NCI-H446 treated with DMSO at 0.1 percent for 48 hours (cell line): Measurements from ENCODE around the gene ATG4C.
"Not testable (repeated sequence)": the region's sequence is repeated elsewhere in the genome, so short reads cannot be mapped to it uniquely, and the experiment has no call there.

Source experiments
- DNase-seq: peaks from one replicate; lab custom pipeline; 2025; lab: John Stamatoyannopoulos, UW

Gene ATG4C

GRCh38 chr1:62774971-62775595, 8.8 kb upstream of the ATG4C start:
- no peak for DNase-seq

GRCh38 chr1:62778208-62778607, 5.7 kb upstream of the ATG4C start:
- no peak for DNase-seq

DNA sequence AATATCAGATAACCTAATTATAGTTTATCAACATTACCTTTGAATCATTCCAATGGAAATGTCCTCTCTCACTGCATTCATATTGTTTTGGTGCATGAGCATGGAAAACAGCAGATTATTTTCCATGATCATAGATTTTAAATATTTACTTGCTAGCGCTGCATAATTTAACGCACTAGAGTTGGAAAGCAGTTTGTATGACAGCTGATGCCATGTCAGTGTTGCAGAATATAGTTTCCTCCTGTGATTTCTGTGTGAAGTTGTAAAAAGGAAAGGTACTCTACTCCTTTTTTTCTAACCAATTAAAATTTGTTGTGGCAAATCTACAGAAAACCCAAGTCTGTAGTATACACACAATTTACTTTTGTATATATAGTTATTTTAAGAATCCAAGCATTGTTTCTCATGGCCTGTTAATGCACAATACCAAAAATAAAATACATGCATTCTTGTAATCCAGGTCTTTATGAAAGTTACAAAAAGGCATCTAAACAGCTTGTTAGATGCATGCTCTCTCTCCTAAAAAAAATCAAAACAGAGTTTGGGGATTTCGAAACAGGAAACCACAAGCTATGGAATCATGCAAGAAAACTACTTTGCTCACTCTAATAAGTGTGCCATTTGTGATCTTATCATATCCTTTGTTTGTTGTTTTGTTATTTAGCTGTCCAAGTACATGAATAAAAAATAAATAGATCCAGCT, 1.9 kb upstream of the ATG4C start:
- DNase-seq, result no peak

DNA sequence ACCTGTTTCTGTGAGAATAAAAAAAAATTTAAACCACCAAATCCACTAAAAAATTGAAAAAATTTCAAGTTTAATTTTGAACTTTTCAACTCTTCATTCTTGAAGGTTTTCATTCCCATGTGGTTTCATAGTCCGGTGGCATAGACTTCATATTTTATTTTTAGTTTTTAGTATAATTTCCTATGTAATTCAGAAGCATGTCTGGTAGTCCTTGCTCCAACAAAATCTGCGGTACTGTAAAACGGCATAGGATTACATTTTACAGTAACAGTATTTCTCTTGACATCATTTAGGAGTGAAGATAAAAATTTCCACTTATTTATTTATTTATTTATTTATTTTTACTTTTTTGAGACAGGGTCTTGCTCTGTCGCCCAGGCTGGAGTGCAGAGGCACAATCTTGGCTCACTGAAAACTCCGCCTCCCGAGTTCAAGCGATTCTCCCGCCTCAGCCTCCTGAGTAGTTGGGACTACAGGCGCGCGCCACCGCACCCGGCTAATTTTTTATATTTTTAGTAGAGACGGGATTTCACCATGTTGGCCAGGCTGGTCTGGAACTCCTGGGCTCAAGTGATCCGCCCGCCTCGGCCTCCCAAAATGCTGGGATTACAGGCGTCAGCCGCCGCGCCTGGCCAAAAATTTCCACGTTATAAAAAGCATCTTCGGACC, 1.3 kb upstream of the ATG4C start:
- DNase-seq, result not testable (repeated sequence)

DNA sequence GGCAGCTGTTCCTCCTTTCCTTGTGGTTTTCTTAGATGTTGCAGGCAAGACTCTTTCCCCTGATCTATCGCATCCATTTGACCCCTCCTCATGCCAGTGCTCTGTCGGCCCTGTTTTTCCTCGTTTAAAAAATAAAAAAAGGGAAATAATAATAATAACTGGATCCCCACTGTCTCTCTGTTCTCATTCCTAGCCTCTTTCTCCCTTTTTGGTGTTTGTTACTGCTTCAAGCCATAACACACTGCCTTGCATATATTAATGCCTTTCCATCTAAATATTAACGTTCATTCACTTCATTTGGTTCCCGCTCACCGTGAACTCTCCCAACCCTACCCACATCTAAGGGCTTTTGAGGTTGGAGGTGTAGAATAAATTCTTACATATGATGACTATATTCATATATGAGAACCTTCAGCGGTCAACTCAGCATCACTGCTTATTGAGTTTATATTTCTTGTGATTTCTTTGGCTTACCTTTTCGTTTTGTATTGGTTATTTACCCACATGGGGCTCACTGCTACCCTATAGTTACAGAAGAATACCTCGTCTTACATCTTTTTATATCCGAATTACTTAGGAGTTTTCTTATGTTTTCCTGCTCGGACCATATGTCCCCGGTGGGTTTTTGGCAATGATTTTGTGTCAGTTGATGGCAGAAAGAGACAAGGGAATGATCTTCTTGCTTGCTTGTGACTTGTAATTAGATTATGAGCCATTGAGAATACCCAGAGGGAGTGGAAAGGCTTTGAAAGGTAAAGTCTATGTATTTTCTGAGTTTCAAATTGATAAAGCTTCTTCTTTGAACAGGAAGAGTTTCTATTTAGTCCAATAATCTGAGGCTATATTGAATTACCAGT, 805 bp downstream of the ATG4C start:
- no peak for DNase-seq

- no peak for DNase-seq
Measured at GRCh38 chr1:62790716-62791115, 6.8 kb downstream of the ATG4C start.

DNA sequence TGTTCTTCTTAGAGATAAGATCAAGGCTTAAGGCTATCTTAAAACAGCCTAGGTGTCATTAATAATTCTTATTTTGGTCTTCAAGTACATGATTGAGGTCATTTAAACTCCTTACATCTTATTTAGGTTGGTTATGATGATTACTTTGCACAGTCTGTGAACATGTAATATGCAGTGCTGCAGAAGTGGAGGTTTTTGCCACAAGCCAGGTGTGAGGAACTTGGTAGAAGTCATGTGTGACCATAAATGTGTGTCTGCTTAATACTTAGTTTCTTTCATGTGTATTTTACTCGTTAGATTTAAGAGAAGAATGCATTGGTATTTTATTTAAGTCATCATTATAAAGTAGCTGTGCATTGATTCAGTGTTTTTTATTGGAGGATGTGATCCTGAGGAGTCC, 10.1 kb downstream of the ATG4C start:
- DNase-seq, result no peak

- no peak for DNase-seq
Measured at GRCh38 chr1:62796221-62796620, 12.3 kb downstream of the ATG4C start.

DNA sequence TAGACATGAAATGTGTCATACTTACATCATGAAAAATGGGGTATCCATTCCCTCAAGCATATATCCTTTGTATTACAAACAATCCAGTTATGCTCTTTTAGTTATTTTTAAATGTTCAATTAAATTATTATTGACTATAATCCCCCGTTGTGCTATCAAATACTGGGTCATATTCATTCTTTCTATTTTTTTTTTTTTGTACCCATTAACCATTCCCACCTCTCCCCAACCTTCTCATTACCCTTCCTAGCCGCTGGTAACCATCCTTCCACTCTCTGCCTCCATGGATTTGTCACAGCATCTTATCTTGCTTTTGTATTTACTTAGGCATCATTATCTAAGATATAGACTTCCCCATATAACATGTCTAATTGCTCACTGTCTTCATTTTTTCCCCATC, 15.8 kb downstream of the ATG4C start:
- no peak for DNase-seq

GRCh38 chr1:62800281-62800680, 16.3 kb downstream of the ATG4C start:
- DNase-seq, result no peak

DNA sequence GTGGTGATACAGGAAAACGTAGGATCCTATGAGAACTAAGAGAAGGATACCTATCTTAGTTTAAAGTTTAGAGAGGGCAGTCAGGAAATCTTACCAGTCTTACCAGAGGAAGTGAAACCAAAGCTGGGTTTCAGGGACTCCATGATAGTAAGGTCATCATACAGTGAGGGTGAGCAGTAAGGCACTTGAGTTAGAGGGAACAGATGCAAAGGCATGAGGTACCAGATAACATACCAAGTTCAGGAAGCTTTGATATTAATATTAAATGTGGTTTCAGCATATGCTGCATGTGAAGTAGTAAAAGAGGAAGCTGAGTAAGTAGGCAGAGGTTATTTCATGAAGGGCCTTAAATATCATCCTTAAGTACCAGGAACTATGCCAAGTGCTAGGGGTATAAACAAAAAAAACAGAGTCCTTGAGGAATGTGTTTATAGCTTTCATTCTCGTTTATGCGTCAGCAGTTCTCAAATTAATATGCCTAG, 16.9 kb downstream of the ATG4C start:
- no peak for DNase-seq

GRCh38 chr1:62809788-62810187, 25.9 kb downstream of the ATG4C start:
- DNase-seq, result no peak

GRCh38 chr1:62810420-62811274, 26.7 kb downstream of the ATG4C start:
- DNase-seq, result no peak

DNA sequence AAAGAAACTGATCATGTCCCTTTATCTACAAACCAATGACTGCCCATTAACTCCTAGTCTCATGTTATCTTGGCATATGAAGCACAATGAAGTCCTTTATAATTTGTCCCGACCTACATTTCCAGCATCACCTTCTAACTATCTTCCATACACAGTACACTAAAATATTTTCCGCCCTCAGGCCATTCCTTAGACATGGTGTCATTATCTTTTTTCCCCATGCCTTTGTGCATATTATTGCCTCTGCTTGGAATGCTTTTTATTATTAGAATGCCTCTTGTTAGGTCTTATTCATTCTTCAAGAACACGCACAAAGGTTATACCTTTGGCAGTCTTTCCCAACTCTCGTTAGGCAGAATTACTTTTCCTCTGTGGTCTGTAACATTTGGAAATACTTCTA, 39.6 kb downstream of the ATG4C start:
- DNase-seq, result no peak

- DNase-seq, result no peak
Measured at GRCh38 chr1:62826901-62827300, 43.0 kb downstream of the ATG4C start.

DNA sequence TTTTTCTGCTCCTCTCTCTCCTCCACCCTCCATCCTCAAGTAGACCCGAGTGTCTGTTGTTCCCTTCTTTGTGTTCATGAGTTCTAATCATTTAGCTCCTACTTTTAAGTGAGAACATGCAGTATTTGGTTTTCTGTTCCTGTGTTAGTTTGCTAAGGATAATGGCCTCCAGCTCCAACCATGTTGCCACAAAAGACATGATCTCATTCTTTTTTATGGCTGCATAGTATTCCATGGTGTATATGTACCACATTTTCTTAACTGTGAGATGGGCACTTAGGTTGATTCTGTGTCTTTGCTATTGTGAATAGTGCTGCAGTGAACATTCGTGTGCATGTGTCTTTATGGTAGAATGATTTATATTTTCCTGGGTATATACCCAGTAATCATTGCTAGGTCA, 43.9 kb downstream of the ATG4C start:
- DNase-seq, result not testable (repeated sequence)

DNA sequence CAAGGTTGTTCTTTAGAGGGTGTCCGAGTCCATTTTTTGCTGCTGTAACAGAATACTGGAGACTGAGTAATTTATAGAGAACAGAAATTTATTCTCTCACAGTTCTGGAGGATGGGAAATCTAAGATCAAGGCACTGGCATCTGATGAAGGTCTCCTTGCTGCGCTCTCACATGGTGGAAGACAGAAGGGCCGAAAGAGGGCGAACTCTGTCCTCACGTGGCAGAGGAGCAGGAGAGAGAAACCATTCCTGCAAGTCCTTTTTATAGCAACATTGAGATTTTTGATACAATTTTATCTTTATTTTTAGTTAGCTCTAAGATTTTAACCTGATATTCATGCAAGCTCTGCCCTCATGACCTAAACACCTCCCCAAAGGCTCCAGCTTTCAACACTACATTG, 48.3 kb downstream of the ATG4C start:
- no peak for DNase-seq

GRCh38 chr1:62833529-62833928, 49.6 kb downstream of the ATG4C start:
- DNase-seq, result no peak

- DNase-seq, result no peak
Measured at GRCh38 chr1:62834400-62834961, 50.5 kb downstream of the ATG4C start.

DNA sequence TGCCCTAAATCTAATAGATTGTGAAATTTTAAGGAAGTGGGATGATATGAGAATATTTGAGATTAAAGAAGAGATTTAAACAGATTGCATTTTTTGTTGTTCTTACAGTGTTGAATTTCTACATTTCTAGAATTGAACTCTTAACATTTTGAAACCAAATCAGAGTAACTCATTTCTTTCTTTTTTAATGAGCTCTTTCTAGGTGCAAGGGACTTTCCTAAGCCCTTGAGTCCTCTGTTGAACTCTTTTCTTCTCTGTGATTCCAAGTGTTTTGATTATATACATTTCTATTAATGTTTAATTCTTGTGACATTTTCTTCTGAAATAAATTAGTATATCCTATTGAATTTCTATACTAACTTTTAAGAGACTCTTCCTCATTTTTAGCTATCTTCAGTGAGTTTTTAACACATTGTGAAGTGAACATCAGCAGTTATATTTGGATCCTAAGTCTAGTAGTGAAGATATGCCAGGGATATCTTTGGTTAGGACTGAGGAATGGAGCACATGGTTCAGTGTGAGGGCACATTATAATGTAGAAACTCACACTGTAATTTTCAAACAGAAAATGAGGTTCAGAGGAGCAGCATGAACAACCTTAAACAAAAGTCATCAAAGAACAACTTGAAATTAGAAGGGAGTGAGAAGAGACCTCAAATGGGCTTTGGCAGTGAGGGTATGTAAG, 53.1 kb downstream of the ATG4C start:
- no peak for DNase-seq
